Endothelial cell of hepatic sinusoid (primary cell): ENCODE data around the gene HAPLN2.

ENCODE experiments used
- in situ Hi-C: cut with HindIII; loops from 2 replicates; pipeline ENCODE4 v1.10.0; 2017; ENCODE audit warnings: low sequenced_read_pairs

HAPLN2 gene

DNA sequence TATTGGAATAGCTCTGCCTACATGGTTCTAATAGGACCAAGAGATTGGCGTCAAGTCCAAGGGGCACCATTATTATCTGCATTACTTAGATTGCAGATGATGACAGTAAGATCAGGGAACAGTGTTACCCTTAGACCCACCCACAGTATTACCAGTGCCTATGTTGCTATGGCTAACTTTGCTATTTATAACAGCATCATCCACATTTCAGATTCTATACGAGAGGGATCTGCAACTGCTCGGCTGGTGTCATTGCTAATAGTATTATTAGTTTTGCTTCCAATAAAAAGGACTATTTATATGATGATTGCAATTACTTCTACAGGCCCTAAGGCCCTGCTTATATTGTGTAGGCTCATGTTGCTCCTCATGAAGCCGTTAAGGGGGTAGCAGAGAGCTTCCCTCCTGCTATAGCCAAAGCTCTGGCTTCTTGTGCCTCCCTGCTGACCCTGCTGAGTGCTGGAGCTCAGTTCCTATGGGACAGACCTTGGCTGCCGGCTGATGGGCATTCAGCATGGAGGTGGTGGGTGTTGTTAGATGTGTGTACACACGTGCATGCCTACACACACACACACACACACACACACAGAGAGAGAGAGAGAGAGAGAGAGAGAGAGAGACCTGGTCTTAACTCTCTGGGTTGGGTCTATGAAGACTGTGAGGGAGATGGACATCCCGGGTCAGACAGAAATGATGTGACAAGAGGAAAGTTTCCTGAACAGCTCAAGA lies 24.0 kb downstream of the HAPLN2 start:
- in situ Hi-C loops = no loop called here

DNA sequence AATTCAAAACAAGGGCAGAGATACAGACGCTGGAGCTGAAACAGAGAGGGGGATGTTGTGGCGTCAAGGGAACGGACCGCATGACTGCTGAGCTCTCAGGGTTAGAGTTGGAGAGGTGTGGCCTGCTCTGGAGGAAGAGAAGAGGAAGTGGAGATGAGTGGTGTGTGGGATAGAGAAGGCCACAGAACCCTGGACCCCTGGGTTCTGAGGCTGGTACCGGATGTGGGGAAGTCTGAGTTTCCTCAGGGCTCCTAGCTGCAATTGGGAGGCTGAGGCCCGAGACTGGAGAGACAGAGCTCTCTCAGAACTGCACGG lies 24.5 kb downstream of the HAPLN2 start:
- in situ Hi-C loops = no loop called here

DNA sequence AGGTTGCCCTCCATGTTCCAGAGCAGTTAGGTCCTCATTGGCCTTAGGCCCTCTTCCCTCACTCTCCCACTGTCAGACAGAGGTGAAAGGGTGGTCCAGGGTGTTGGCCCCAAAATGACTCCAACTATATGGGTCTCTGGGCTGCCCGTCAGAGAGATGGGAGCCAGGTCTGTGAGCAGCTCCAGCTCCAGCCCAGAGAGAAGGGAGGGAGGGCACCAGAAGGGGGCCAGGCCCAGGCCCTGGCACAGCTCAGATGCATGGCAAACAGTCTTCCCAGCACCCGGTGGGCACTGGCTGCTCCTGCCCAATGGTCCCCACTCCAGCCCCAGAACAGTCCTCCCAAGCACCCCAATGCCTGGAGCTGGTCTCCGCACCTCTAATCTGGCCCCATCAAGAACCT lies 24.9 kb downstream of the HAPLN2 start:
- in situ Hi-C loops = no loop called here

GRCh38 chr1:156644640-156645039 lies 25.4 kb downstream of the HAPLN2 start:
- in situ Hi-C loops = no loop called here

DNA sequence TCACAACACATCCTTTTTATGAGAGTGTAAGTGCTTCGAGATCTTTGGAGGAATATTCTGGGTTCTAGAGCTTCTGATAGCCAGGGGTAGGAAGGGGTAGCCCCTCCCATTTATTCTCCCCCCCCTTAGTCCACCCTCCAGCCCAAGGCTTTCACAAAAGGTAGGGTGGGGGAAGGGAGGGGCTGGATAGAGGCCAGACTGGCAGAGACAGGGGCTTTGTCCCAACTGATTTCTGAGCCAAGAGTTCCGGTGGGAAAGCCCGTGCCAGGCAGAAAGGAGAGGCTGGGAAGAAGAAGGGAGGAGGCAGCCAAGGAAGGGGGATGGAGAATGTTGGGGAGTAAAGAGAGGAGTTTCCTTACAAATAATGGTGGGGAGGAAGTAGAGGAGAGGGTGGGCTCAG lies 25.8 kb downstream of the HAPLN2 start:
- in situ Hi-C loops = no loop called here

DNA sequence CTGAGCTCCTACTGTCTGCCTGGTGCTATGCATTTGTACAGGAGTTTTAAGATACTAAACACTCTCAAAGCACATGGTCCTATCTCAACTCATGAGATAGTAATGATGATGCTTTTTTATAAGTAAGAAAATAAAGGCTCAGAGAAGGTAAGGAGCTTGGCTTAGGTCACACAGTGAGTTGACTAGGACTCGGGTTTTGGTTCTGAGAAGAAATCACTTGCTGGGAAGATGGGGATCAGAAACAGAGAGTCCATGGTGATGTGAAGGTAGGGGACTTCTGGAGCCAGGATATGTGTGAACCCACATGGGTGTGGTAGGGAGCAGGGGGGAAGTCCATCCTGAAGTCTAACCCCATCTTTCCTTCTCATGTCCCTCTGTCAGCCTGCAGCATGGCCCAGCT lies 26.5 kb downstream of the HAPLN2 start:
- in situ Hi-C loops = no loop called here

DNA sequence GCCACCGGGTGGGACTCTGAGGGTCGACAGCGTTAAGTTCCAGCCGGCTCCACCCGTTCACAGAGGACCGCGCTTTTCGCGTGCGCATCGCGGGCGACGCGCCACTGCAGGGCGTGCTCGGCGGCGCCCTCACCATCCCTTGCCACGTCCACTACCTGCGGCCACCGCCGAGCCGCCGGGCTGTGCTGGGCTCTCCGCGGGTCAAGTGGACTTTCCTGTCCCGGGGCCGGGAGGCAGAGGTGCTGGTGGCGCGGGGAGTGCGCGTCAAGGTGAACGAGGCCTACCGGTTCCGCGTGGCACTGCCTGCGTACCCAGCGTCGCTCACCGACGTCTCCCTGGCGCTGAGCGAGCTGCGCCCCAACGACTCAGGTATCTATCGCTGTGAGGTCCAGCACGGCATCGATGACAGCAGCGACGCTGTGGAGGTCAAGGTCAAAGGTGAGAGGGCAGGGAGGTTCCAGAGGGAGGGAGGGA lies 27.6 kb downstream of the HAPLN2 start:
- in situ Hi-C loops = no loop called here

GRCh38 chr1:156647351-156647750 lies 28.1 kb downstream of the HAPLN2 start:
- in situ Hi-C loops = no loop called here

- in situ Hi-C loops = no loop called here
Measured at GRCh38 chr1:156648496-156648895, 29.3 kb downstream of the HAPLN2 start.

DNA sequence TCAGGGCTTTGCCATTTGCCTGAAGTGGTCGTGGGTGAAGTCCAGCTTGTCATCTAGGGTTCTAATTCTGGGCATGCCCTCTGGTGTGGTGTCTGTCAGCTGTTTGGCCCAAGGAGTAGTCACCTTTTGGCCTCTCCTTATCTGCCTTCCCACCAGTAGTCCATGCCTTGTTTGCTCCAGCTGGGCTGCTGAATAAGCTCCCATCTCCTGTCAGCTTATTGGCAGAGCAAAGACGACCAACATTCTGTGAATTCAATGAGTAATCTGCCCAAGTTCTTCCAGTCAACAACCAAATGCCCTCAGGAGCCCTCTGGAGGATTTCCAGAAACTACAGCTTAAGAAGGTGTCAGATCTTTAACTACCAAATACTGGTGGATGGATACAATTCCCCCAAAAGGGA lies 29.7 kb downstream of the HAPLN2 start:
- in situ Hi-C loops = no loop called here

GRCh38 chr1:156652131-156652991 lies 33.1 kb downstream of the HAPLN2 start:
- in situ Hi-C loops = no loop called here

- in situ Hi-C loops = no loop called here
Measured at GRCh38 chr1:156652992-156653355, 33.8 kb downstream of the HAPLN2 start.

DNA sequence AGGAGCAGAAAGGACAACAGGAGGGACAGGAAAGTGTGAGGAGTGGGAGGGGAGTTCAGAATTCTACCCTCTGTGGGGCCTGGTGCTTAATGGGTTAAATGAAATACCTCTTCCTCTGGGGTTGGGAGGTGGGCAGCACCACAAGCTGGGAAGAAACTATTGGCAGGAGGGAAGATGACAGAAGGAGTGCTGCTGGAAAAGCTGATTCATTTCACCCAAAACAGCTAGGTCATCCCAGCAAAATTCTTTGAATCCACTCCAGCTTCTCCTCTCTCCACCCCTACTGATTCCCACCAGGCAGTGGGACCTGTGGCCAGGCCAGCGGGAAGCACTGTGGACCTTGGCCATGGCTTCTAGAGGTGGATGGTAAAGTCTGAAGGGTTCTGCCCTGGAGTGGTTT lies 35.5 kb downstream of the HAPLN2 start:
- in situ Hi-C loops = no loop called here

GRCh38 chr1:156655151-156655903 lies 36.1 kb downstream of the HAPLN2 start:
- in situ Hi-C loops = no loop called here

GRCh38 chr1:156655904-156656516 lies 36.8 kb downstream of the HAPLN2 start:
- in situ Hi-C loops = no loop called here

DNA sequence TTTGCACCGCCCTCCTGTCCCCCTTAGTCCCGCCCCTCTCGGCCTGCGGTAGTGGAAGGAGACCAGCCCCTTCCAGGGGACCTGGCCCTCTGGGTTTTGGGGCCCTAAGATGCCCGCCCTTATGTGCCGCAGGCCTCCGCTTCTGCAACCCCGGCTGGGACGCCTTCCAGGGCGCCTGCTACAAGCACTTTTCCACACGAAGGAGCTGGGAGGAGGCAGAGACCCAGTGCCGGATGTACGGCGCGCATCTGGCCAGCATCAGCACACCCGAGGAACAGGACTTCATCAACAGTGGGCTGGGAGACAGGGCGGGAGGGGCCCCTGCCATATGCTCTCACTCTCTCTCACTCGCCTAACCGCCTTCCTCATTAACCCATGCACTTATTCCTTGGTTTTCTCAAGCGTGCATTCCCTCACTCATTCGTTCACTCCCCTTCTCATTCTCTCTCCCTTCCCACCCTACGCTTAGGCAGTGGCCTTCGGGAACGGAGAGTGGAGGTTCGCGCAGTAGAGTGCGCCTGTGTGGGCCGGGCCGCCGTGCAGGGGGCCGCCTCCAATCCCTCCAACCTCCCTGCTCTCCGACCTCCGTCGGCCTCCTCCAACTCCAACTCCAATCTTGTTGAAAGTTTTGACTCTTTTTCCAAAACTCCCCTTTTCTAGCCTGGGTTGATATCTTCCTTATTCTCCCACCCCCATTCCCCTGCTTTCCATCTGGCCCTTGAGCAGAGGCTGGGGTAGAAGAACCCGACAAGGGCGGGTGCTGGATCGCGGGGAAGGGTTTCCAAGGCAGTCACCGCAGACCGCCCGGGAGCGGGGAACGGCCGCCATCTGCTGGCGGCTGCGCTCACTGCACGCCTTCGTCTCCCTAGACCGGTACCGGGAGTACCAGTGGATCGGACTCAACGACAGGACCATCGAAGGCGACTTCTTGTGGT lies 37.9 kb downstream of the HAPLN2 start:
- in situ Hi-C loops = no loop called here

DNA sequence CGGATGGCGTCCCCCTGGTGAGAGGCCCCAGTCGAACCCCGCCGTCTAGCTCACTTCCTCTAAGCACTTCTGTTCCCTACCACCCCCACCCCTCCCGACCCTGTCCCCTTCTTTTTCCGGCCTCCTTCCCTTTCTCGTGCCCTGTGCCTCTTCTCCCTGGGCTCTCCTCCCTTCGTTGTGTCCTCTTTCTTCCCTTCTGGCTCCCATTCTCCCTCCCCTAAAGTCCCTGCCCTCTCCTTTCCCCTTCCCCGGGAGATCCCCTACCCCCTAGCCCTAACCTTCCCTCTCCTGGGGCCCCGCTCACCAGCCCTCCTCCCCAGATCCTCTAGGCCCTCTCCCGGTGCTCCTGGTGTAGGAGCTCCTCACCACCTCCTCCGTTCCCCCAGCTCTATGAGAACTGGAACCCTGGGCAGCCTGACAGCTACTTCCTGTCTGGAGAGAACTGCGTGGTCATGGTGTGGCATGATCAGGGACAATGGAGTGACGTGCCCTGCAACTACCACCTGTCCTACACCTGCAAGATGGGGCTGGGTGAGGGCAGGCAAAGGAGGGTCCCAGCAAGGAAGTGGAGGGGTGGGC lies 38.6 kb downstream of the HAPLN2 start:
- in situ Hi-C loops = no loop called here

DNA sequence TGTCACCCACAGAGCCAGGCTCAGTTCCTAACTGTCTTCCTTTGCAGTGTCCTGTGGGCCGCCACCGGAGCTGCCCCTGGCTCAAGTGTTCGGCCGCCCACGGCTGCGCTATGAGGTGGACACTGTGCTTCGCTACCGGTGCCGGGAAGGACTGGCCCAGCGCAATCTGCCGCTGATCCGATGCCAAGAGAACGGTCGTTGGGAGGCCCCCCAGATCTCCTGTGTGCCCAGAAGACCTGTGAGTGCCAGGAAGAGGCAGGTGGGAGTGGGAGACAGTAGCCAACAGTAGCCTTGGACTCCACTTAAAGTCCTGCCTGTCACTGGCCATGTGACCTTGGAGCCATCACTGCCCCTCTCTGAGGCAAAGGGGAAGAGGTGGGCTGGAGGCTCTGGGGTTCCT lies 39.3 kb downstream of the HAPLN2 start:
- in situ Hi-C loops = no loop called here

DNA sequence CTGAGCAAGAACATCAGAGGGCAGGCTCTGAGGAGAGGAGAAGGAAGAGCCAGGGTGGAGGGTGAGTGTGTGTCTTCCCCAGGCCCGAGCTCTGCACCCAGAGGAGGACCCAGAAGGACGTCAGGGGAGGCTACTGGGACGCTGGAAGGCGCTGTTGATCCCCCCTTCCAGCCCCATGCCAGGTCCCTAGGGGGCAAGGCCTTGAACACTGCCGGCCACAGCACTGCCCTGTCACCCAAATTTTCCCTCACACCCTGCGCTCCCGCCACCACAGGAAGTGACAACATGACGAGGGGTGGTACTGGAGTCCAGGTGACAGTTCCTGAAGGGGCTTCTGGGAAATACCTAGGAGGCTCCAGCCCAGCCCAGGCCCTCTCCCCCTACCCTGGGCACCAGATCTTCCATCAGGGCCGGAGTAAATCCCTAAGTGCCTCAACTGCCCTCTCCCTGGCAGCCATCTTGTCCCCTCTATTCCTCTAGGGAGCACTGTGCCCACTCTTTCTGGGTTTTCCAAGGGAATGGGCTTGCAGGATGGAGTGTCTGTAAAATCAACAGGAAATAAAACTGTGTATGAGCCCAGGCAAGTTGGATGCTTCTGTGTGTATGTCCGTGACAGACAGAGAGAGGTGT lies 39.8 kb downstream of the HAPLN2 start:
- in situ Hi-C loops = no loop called here

DNA sequence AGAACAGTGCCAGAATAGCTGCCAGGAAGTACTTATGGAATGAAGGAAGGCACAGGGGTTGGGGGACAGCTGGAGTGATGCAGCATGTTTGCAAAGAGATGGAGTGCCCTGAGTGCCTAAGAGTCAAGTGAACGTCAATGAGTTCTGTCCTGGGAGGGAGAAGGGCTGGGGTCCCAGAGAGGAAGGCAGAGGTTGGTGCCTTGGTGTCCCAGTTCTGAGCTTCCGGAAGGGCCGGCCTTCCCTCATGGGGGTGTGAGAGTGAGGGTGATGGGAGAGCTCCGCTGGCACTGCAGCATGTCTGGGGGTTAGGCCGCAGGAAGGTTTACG lies 40.4 kb downstream of the HAPLN2 start:
- in situ Hi-C loops = no loop called here
